Gastrocnemius medialis (tissue), 4 donors: Measurements from ENCODE around the gene NODAL. TPM values are rescaled to one million over a fixed set of nuclear protein-coding genes. Genes with fewer than 3 reads are reported as not detected.

Experiments used
- ATAC-seq, 2 donors: fragments of 150-250 bp; one replicate each; pipeline ENCODE4 v1.9.1; 2016
- DNase-seq, 2 donors: peaks; one replicate each; pipeline ENCODE4 v3.0.0-alpha.2; 2019
- H3K27ac ChIP-seq, 4 donors: fragments of 200-600 bp; sonication (generic); 1 replicate in 1 of 4; 2 replicates in 3 of 4; pipeline ENCODE4 v1.5.1; 2016 to 2018; ENCODE audit warnings: mild to moderate bottlenecking in 2 of 4, moderate library complexity in 1 of 4
- H3K27me3 ChIP-seq, 3 donors: fragments of 200-600 bp; sonication (generic) in 2 of 3; 1 replicate in 1 of 3; 2 replicates in 2 of 3; pipeline versions ENCODE4 v1.5.1 to v1.6.0; 2016 to 2019; ENCODE audit warnings: mild to moderate bottlenecking in 1 of 3, moderate library complexity in 1 of 3
- H3K36me3 ChIP-seq, 2 donors: fragments of 200-600 bp; sonication (generic) in 1 of 2; one replicate each; pipeline ENCODE4 v1.5.1; 2017 to 2018
- H3K4me1 ChIP-seq, 2 donors: fragments of 200-600 bp; sonication (generic) in 1 of 2; one replicate each; pipeline ENCODE4 v1.5.1; 2016 to 2017; ENCODE audit warnings: mild to moderate bottlenecking in 2 of 2
- H3K4me3 ChIP-seq, 4 donors: fragments of 200-600 bp; sonication (generic) in 3 of 4; 1 replicate in 1 of 4; 2 replicates in 3 of 4; pipeline ENCODE4 v1.5.1; 2016 to 2019; ENCODE audit warnings: mild to moderate bottlenecking in 2 of 4
- H3K9me3 ChIP-seq, 3 donors: fragments of 200-600 bp; sonication (generic) in 2 of 3; 1 replicate in 1 of 3; 2 replicates in 2 of 3; pipeline ENCODE4 v1.5.1; 2016 to 2019
- POLR2A ChIP-seq, 2 donors: fragments of 450-650 bp; IDR thresholded peaks; one replicate each; pipeline ENCODE4 v1.6.1; 2017; ENCODE audit warnings: antibody characterized with exemption in 2 of 2, mild to moderate bottlenecking in 2 of 2, moderate library complexity in 2 of 2
- in situ Hi-C, 4 donors: fragments of 200-750 bp; cut with MboI; loops; one replicate each; pipeline versions ENCODE4 v1.15.0 to v1.8.0; 2017; ENCODE audit warnings: low sequenced_read_pairs in 4 of 4
- intact Hi-C: fragments of 100-400 bp; cut with DNase I; formaldehyde crosslinking; loops from one replicate; pipeline ENCODE4 v1.15.1; 2023; ENCODE audit warnings: low total_unique reads
- total RNA-seq, 4 donors: library from RNA; depleted of rRNA; stranded (reverse); fragments of >200 nt; gene quantifications; one replicate each; pipeline versions ENCODE4 v1.1.0 to v1.2.3, GENCODE V29; 2016
- TF ChIP-seq, protein P1 (sequence below), 5 experiments: fragments of 450-650 bp in 3 of 5; fragments of 200-600 bp in 2 of 5; sonication (generic) in 2 of 5; IDR thresholded peaks in 4 of 5; conservative IDR thresholded peaks in 1 of 5; 1 replicate in 4 of 5; 2 replicates in 1 of 5; pipeline ENCODE4 v1.5.1; 2016 to 2019; ENCODE audit warnings: antibody characterized with exemption in 5 of 5, mild to moderate bottlenecking in 3 of 5, moderate library complexity in 3 of 5

NODAL gene
- total RNA-seq, 4 donors from 2014 or later, result not detected

GRCh38 chr10:70437721-70438120 is 3.8 kb downstream of the NODAL start:
- Histone ChIP-seq H3K9me3 (no peaks in the 10 kb centered on the region), H3K36me3 (no peaks in the 10 kb centered on the region), H3K4me3 (no peak overlapping the region), H3K4me1 (peaks cover 3 to 24% of the 10 kb centered on the region in 2 donors), H3K27ac (no peak overlapping the region), H3K27me3 (peaks cover 17 to 27% (median 23%) of the 10 kb centered on the region in 3 donors)
- TF ChIP-seq POLR2A (IDR thresholded peaks at IDR 0.05), result no peak
- TF ChIP-seq, protein P1, sequence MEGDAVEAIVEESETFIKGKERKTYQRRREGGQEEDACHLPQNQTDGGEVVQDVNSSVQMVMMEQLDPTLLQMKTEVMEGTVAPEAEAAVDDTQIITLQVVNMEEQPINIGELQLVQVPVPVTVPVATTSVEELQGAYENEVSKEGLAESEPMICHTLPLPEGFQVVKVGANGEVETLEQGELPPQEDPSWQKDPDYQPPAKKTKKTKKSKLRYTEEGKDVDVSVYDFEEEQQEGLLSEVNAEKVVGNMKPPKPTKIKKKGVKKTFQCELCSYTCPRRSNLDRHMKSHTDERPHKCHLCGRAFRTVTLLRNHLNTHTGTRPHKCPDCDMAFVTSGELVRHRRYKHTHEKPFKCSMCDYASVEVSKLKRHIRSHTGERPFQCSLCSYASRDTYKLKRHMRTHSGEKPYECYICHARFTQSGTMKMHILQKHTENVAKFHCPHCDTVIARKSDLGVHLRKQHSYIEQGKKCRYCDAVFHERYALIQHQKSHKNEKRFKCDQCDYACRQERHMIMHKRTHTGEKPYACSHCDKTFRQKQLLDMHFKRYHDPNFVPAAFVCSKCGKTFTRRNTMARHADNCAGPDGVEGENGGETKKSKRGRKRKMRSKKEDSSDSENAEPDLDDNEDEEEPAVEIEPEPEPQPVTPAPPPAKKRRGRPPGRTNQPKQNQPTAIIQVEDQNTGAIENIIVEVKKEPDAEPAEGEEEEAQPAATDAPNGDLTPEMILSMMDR (IDR thresholded peaks at IDR 0.05 in 4 of 5, conservative IDR thresholded peaks at IDR 0.05 in 1 of 5), result no peak
- DNase-seq (no peak), ATAC-seq (no peak)
- intact Hi-C loops, result no loop called here
- in situ Hi-C loops, result loop anchor here in 1 of 4 donors (25.0 kb wide), 1 partner anchor 325 kb away; no protein-coding TSS in a partner anchor

DNA sequence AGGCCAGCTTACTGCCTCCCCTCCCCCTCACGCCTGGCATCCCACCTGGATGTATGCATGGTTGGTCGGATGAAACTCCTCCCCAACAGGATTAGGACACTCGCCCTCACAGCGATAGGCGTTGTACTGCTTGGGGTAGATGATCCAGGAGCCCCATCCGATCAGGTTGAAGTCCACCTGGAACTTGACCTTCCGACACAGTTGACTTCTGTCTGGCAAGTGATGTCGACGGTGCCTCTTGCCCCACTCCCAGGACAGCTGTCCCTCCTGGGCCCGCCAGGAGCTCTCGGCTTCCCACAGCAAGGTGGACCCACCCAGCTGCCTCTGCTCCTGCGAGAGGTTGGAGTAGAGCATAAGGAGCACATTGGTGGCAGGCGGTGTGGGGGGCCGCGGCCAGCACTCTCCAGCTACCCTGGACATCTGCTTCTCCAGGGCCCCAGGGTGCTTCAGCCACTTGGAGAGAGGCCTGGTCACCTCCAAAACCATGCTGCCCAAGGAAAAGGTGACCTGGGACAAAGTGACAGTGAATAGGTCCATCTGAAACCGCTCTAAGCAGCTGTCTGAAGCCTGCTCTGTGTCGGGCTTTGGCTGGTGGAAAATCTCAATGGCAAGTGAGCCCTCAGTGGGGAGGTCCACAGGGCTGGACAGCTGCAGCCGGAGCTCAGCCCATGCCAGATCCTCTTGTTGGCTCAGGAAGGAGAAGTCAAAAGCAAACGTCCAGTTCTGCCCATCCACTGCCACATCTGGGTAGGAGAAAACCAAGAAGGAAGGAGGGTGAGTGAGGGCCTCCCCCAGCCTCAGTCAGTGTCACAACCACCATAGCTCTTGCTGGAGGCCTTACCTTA is 6.0 kb downstream of the NODAL start:
- Histone ChIP-seq H3K36me3 (no peaks in the 10 kb centered on the region), H3K9me3 (no peaks in the 10 kb centered on the region), H3K27ac (peak overlapping the region in 1 of 4 donors; percentile 20), H3K27me3 (peaks cover 4 to 8% (median 7%) of the 10 kb centered on the region in 3 donors), H3K4me3 (no peak overlapping the region), H3K4me1 (peaks cover 25 to 39% of the 10 kb centered on the region in 2 donors)
- DNase-seq (peak in 1 of 2 donors; percentile 49), ATAC-seq (no peak)
- intact Hi-C loops, result no loop called here
- in situ Hi-C loops, result loop anchor here in 1 of 4 donors (25.0 kb wide), 1 partner anchor 327 kb away; no protein-coding TSS in a partner anchor
- TF ChIP-seq, protein P1 (IDR thresholded peaks at IDR 0.05 in 4 of 5, conservative IDR thresholded peaks at IDR 0.05 in 1 of 5), result no peak
- no peak for TF ChIP-seq POLR2A (IDR thresholded peaks at IDR 0.05)

DNA sequence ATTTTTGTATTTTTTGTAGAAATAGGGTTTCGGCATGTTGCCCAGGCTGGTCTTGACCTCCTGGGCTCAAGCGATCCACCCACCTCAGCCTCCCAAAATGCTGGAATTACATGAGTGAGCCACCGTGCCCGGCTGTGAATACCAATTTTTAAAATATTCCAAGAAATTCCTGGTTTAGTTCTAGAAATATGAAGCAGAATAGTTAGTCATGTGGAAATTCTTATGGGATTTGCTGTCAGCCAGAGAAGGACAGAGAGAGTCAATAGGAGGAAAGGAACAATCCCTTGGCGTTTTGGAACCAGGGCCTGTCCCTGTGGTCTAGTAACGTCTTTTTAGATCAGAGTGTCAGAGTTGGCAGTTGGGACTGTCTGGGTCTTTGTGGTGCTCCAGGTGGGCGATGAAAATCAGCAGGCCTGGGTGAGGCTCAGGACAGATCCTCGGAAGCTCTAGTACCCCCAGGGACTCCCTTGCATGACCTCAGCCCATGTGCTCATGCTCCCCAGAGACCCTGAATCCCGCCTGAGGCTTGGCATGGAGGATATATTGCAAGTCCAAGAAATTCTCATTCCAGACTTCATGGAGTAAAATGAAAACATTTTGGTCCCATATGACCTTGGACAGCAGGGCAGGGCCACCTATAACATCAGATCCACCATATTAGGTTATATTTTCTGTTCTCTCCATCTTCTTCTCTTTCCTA is 7.8 kb downstream of the NODAL start:
- ATAC-seq (no peak), DNase-seq (no peak)
- Histone ChIP-seq H3K36me3 (peaks cover 0 to 7% of the 10 kb centered on the region in 2 donors), H3K27ac (peak overlapping the region; percentile 17 to 87 (median 52)), H3K4me3 (no peak overlapping the region), H3K4me1 (peaks cover 42 to 53% of the 10 kb centered on the region in 2 donors), H3K9me3 (no peaks in the 10 kb centered on the region), H3K27me3 (no peaks in the 10 kb centered on the region)
- intact Hi-C loops, result no loop called here
- in situ Hi-C loops, result loop anchor here in 1 of 4 donors (25.0 kb wide), 1 partner anchor 329 kb away; no protein-coding TSS in a partner anchor
- no peak for TF ChIP-seq POLR2A (IDR thresholded peaks at IDR 0.05)
- TF ChIP-seq, protein P1 (IDR thresholded peaks at IDR 0.05 in 4 of 5, conservative IDR thresholded peaks at IDR 0.05 in 1 of 5), result no peak

- no peak for DNase-seq
- Histone ChIP-seq H3K4me1 (peaks cover 49 to 64% of the 10 kb centered on the region in 2 donors), H3K27me3 (no peaks in the 10 kb centered on the region), H3K9me3 (no peaks in the 10 kb centered on the region), H3K36me3 (peaks cover 0 to 17% of the 10 kb centered on the region in 2 donors), H3K4me3 (no peak overlapping the region), H3K27ac (peak overlapping the region; percentile 76 to 91 (median 86))
- TF ChIP-seq, protein P1 (IDR thresholded peaks at IDR 0.05 in 4 of 5, conservative IDR thresholded peaks at IDR 0.05 in 1 of 5), result no peak
- no peak for TF ChIP-seq POLR2A (IDR thresholded peaks at IDR 0.05)
- in situ Hi-C loops, result loop anchor here in 1 of 4 donors (25.0 kb wide), 1 partner anchor 330 kb away; no protein-coding TSS in a partner anchor
- ATAC-seq, result no peak
- intact Hi-C loops, result no loop called here
These were observed 8.8 kb downstream of the NODAL start for GRCh38 chr10:70432561-70433263.
